ENCODE measurements around the gene RAVER2. TPM values are rescaled to one million over a fixed set of nuclear protein-coding genes. Genes with fewer than 3 reads are reported as not detected.

Gene RAVER2
- total and polyA plus RNA-seq, 3 donors from 2014 or later = 3.6 to 7.1 (median 6.7) TPM

DNA sequence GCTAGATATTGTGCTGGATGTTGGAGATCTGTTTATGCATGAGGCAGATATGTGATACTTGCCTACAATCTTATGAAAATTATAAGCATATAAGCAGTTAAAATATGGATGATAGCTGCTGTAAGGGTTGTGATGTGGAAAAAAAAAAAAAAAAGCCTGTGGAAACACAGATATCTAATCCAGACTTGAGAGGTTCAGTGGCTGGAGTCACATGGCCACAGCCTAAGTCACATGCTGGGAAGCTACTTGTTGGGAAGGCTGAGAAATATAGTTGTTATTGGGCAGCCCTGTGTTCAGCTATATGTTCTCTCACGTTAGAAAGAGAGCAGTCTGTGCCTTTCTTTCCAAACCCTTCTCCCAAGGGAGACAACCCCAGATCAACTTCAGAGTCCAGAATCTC, 15.1 kb downstream of the RAVER2 start:
- Histone ChIP-seq H3K36me3 (ENCODE audit: low read depth, missing control alignments) (no peaks in the 10 kb centered on the region), H3K27ac (no peak overlapping the region), H3K4me3 (no peak overlapping the region), H3K9me3 (no peaks in the 10 kb centered on the region), H3K4me1 (no peaks in the 10 kb centered on the region), H3K27me3 (no peaks in the 10 kb centered on the region)
- DNase-seq = no peak
- intact Hi-C loops (cut with DNase I; ENCODE audit: low total_unique reads) = no loop called here
- WGBS, 2 donors = 26 to 50% methylated on average over 1 of the region's 1 CpG
- no peak for TF ChIP-seq POLR2A (IDR thresholded peaks at IDR 0.05)
- TF ChIP-seq, protein P1, sequence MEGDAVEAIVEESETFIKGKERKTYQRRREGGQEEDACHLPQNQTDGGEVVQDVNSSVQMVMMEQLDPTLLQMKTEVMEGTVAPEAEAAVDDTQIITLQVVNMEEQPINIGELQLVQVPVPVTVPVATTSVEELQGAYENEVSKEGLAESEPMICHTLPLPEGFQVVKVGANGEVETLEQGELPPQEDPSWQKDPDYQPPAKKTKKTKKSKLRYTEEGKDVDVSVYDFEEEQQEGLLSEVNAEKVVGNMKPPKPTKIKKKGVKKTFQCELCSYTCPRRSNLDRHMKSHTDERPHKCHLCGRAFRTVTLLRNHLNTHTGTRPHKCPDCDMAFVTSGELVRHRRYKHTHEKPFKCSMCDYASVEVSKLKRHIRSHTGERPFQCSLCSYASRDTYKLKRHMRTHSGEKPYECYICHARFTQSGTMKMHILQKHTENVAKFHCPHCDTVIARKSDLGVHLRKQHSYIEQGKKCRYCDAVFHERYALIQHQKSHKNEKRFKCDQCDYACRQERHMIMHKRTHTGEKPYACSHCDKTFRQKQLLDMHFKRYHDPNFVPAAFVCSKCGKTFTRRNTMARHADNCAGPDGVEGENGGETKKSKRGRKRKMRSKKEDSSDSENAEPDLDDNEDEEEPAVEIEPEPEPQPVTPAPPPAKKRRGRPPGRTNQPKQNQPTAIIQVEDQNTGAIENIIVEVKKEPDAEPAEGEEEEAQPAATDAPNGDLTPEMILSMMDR (IDR thresholded peaks at IDR 0.05) = no peak

DNA sequence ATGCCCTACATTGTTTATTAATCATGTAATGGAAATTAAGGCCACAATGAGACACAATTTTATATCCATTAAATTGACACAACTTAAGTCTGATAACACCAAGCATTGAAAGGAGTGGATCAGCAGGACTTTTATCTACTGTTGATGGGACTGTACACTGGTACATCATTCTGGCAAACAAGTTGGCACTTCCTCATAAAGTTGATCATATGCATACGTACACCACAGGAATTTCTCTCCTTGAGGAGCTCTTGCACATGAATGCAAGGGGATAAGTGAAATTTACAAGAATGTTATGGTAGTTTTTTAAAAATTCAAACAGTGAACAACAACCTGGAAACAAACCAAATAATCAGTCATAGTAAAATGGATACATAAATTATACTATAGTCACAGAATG, 20.1 kb downstream of the RAVER2 start:
- 84 to 90% methylated on average over 1 of the region's 1 CpG for WGBS, 2 donors
- Histone ChIP-seq H3K36me3 (ENCODE audit: low read depth, missing control alignments) (no peaks in the 10 kb centered on the region), H3K9me3 (no peaks in the 10 kb centered on the region), H3K27ac (no peak overlapping the region), H3K27me3 (no peaks in the 10 kb centered on the region), H3K4me1 (no peaks in the 10 kb centered on the region), H3K4me3 (no peak overlapping the region)
- DNase-seq = no peak
- no peak for TF ChIP-seq POLR2A (IDR thresholded peaks at IDR 0.05)
- intact Hi-C loops (cut with DNase I; ENCODE audit: low total_unique reads) = no loop called here

DNA sequence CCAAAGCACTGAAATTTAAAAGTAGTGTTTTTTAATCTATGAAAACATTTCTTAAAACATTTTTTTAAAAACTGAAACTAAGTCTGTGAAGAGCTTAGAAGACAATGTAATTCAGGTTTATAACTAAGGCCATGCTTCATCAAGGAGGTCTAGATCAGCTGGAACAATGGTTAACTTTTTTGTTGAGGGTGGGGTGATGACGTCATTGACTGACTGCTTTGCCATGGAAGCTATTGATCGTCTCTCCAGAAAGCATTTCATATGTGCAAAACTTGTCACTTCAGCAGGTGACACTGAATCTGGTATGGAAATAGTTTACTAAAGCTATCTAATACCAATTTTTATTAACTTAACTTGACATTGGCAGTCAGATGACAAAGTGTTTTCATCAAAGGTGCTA, 21.0 kb downstream of the RAVER2 start:
- H3K4me1 ChIP-seq = no peaks in the 10 kb centered on the region
- intact Hi-C loops (cut with DNase I; ENCODE audit: low total_unique reads) = no loop called here
- no peak overlapping the region for H3K4me3 ChIP-seq
- no peak for DNase-seq
- 79 to 82% methylated on average over 2 of the region's 2 CpGs for WGBS, 2 donors
- no peak overlapping the region for H3K27ac ChIP-seq
- no peaks in the 10 kb centered on the region for H3K9me3 ChIP-seq
- H3K36me3 ChIP-seq (ENCODE audit: low read depth, missing control alignments) = no peaks in the 10 kb centered on the region
- H3K27me3 ChIP-seq = no peaks in the 10 kb centered on the region
- TF ChIP-seq, protein P1 (IDR thresholded peaks at IDR 0.05) = no peak
- TF ChIP-seq POLR2A (IDR thresholded peaks at IDR 0.05) = no peak

DNA sequence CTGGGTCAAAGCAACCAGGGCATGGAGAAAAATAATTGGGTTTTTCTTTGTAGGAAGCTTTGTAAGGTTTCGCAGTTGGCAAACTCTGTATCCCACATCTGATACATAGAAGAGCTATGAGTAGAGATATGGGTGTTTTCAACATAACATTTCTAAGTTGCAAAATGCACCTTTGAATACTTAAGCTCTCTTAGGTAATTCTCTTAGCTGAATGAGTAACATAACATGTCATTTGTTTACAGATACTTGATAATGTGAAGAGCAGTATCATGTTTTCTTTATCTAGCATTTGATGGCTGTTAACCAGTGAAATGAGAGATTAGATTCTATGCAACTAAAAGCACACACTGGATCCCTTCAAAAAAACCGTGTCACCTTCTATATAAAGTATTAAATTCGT, 21.6 kb downstream of the RAVER2 start:
- 92 to 96% methylated on average over 3 of the region's 3 CpGs for WGBS, 2 donors
- Histone ChIP-seq H3K27ac (no peak overlapping the region), H3K9me3 (no peaks in the 10 kb centered on the region), H3K36me3 (ENCODE audit: low read depth, missing control alignments) (no peaks in the 10 kb centered on the region), H3K4me3 (no peak overlapping the region), H3K27me3 (no peaks in the 10 kb centered on the region), H3K4me1 (no peaks in the 10 kb centered on the region)
- intact Hi-C loops (cut with DNase I; ENCODE audit: low total_unique reads) = no loop called here
- no peak for DNase-seq
- TF ChIP-seq, protein P1 (IDR thresholded peaks at IDR 0.05) = no peak
- TF ChIP-seq POLR2A (IDR thresholded peaks at IDR 0.05) = no peak

DNA sequence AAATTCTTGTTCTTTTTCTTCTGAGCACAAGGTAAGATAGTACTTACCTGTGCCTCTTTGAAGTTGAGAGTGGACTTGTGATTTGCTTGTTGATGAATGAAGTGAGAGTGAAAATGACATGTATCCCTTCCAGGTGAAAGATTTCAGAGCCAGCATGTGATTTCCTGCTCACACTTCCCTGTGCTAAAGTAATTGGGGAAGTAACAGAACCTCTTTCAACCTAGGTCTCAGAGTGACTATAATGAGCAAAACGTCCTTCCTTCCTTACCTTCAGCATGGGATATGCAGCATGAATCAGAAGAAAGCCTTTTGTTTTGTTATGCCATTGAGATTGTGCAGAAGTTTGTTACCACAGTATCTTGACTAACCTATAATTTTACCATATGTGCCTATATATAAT, 24.6 kb downstream of the RAVER2 start:
- no peak overlapping the region for H3K27ac ChIP-seq
- H3K9me3 ChIP-seq = no peaks in the 10 kb centered on the region
- no peak for DNase-seq
- H3K27me3 ChIP-seq = no peaks in the 10 kb centered on the region
- no peak for TF ChIP-seq POLR2A (IDR thresholded peaks at IDR 0.05)
- TF ChIP-seq, protein P1 (IDR thresholded peaks at IDR 0.05) = no peak
- H3K4me1 ChIP-seq = no peaks in the 10 kb centered on the region
- 59 to 82% methylated on average over 1 of the region's 1 CpG for WGBS, 2 donors
- H3K36me3 ChIP-seq (ENCODE audit: low read depth, missing control alignments) = no peaks in the 10 kb centered on the region
- intact Hi-C loops (cut with DNase I; ENCODE audit: low total_unique reads) = no loop called here
- H3K4me3 ChIP-seq = no peak overlapping the region

Measured in testis (tissue), 3 donors.